HG02884 (cell line): ENCODE measurements around the gene TBPL2.
"Not testable (repeated sequence)": the region's sequence is repeated elsewhere in the genome, so short reads cannot be mapped to it uniquely, and the experiment has no call there.

ENCODE experiments used
- ATAC-seq: cut with Tn5 transposase; IDR thresholded peaks from one replicate; pipeline ENCODE4 v1.9.1; 2021; ENCODE audit warnings: mild to moderate bottlenecking, moderate library complexity; ENCODE audit not compliant: unreplicated experiment

TBPL2 gene

GRCh38 chr14:55411426-55412389 is 28.7 kb downstream of the TBPL2 start, which contains the start of gene ATG14:
Gene ATG14, minus strand, starts transcription at chr14:55411830. Its CDS starts 8 bp downstream, at chr14:55411822.
- peak; percentile 97 for ATAC-seq

GRCh38 chr14:55410876-55411275 is 29.5 kb downstream of the TBPL2 start:
- ATAC-seq: no peak

DNA sequence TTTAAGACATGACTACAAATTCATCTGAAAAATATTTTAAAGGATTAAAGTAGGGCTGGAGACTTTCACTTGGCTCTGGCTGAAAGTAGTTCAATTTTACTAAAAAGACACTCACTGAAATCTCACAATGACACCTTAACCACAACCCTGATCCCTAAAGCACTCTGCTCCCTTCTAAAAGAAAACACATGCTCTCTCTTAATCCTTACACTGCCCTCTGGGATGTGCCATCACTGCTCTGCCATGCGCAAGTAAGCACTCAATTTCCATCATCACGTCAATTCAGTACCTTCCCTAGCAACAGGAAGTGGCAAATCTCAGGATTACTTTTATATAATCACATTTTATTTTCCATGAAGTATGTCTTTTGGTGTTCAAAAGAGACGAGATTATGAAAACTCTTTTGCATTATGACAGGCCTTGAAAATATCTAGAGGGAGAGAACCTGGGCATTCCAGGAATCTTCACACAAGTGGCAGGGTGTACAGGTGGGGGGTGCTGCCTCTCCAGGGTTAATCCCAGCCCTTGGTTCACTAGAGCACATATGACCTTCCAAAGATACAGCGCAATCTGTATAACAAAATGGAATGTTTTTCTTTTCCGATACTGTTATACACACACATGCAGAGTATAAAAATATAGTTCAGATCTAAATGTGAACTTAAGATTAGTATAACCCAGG is 36.1 kb downstream of the TBPL2 start:
- no peak for ATAC-seq

GRCh38 chr14:55401751-55402150 is 38.7 kb downstream of the TBPL2 start:
- ATAC-seq: no peak

DNA sequence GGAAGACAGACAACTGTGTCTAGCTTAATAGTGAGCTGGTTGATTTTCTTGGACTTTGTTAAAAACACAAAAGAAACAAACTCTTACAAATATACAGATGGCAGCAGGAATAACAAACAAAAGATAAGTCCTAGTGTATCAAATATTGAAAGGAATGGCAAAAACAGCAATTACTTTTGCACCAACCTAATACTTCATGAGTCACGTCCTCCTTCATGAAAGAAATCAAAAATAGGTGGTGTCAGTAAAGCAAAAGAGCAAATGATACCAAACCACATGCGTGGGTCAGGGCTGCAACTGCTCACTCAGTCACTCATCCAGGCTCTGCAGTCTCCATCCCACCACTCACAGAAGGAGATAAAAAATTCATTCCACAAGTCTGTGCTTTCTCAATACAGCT is 40.6 kb downstream of the TBPL2 start:
- no peak for ATAC-seq

DNA sequence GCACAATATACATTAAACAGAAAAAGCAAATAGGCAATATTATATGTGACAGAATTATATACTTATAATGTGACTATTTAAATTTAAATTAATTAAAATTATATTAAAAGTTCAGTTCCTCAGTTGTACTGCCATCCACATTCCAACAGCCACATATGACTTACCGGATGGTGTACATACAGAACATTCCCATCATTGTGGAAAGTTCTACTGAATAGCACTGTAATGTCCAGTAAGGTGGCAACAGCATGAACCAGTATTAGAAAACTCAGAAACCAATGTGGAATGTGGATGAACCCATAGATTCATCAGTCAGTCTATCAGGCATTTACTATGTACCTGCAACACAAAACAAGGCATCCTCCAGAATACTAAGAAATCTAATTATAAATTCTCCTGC is 41.2 kb downstream of the TBPL2 start:
- ATAC-seq: no peak

DNA sequence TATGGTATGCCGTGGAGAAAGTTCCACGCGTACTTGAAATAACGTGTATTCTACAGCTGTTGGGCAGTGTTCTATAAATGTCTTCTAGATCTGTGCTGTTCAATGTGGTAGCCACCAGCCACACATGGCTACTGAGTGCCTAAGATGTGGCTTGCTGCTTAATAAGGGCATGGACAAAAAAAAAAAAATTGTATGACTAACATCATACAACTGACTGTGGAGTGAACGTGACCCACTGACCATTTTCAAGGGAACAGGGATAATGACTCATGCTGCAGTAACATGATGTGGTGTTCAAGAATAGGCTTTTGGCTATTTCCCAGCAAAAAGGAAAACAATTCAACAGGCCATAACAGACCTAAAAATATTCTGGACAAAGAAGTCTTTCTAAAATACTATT is 41.7 kb downstream of the TBPL2 start:
- ATAC-seq: no peak

DNA sequence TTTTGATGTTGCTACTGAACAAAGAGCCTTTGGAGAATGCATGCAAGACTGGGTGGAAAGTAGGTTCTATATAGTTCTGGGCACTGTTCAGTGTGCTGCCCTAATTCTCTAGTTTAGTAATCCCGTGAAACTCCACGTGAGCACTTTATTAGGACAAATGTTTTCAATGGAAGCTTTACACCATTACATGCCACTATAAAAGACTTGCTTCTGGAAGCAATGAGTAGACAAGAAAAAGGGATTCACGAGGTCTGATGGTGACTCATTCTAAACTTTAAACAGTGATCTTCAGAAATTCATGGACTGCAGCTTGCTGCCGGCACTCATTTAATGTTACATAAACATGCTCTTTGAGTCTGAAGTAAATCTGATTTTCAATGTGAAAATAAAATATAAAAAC is 51.1 kb downstream of the TBPL2 start:
- ATAC-seq: no peak

- ATAC-seq: no peak
These were observed 52.3 kb downstream of the TBPL2 start for GRCh38 chr14:55388160-55388559.

DNA sequence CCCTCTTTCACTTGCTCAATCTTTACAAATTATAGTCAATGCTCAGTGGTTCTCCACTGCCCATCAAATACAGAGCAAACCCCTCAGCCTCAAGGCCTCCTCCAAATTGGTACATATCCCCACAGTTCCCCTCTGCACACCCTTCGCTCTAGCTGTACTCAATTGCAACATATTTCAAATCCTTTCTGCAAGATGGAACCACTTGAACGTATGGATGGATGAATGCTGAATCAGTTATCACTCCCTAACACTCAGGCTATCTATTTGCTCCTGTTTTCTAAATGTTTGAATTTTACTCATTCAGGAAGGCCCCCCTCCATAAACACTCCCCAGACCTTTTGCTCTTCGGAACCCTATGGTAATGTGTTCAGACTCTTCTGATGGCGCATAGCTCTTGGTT is 53.3 kb downstream of the TBPL2 start:
- ATAC-seq: no peak

GRCh38 chr14:55386037-55386808 is 54.2 kb downstream of the TBPL2 start:
- ATAC-seq: no peak

DNA sequence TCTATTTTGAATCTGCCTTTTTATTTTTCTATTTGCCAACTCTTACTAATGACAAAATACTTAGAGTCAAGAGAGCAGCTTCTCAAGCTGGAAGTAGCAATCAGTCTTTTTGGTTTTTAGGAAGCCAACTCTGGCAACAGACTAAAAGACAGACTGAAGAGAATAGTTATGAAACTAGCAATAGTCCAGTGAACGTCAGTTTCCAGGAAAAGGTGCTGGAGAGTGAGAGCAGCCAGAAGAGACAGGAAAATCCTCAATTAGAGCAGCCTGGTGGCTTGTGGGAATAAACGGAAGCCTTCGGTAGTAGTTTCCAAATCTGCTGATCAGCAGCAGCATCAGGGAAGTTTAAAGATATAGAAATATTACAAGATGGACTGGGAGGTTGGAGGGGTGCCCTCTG is 55.9 kb downstream of the TBPL2 start:
- ATAC-seq: no peak

- no peak for ATAC-seq
These were observed 56.8 kb downstream of the TBPL2 start for GRCh38 chr14:55383541-55384140.

DNA sequence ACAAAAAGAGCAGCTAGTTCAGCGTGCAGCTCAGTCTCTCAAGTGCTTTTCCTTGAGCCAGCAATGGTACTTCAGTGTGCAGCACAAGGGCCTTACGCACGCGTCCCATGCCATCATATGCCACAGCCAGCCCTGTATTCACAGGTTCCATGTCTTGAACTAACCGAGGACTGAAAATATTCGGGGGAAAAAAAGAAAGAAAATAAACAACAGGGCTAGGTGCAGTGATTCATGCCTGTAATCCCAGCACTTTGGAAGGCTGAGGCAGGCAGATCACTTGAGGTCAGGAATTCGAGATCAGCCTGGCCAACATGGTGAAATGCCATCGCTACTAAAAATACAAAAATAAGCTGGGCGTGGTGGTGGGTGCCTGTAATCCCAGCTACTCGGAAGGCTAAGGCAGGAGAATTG is 57.4 kb downstream of the TBPL2 start:
- not testable (repeated sequence) for ATAC-seq

DNA sequence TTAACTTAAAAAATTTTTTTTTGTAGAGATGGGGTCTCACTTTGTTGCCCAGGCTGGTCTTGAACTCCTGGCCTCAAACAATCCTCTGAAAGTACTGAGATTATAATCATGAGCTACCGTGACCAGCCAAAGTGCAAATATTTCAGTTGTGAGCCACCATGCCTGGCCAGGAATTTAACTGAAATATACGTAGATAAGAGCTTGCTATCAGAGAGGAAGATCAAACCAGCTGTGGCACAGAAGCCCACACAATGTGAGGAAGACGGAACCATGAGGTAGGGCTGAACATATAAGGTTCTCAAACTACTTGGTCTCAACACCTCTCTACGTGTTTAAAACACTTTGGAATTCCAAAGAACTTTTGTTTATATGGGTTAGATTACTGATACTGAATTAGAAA is 57.9 kb downstream of the TBPL2 start:
- ATAC-seq: no peak

- ATAC-seq: no peak
These were observed 58.9 kb downstream of the TBPL2 start for GRCh38 chr14:55381561-55381960.

DNA sequence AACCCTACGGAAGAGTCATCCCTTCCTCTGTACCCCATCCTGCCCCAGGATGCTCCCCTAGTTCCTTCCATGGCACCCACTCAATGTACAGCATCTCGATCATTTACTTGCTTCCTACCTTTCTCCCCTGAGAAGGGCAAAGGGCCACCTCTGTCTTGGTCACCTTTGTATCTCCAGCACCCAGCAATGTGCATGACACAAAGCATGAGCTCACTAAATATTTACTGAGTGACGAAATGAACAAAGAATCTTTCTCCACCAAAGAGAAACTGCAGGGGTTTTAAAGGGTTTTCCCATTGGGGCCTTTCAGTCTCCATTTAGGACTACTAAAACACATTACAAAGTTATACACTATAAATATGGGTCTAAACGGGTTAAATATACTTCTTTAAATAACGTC is 59.4 kb downstream of the TBPL2 start:
- ATAC-seq: no peak

- ATAC-seq: no peak
These were observed 63.2 kb downstream of the TBPL2 start for GRCh38 chr14:55377236-55377635.

- ATAC-seq: no peak
These were observed 65.6 kb downstream of the TBPL2 start for GRCh38 chr14:55374771-55375170.

- no peak for ATAC-seq
These were observed 66.4 kb downstream of the TBPL2 start for GRCh38 chr14:55373784-55374705.
